ENCODE results near the gene CNNM2.
"Not testable (repeated sequence)": the region's sequence is repeated elsewhere in the genome, so short reads cannot be mapped to it uniquely, and the experiment has no call there.

The CNNM2 gene

GRCh38 chr10:103041391-103041790 is 123.3 kb downstream of the CNNM2 start:
- no peak for DNase-seq (ENCODE audit: low spot score)

- DNase-seq (ENCODE audit: low spot score) = no peak
Measured at GRCh38 chr10:103042129-103042528, 124.0 kb downstream of the CNNM2 start.

GRCh38 chr10:103042908-103043307 is 124.8 kb downstream of the CNNM2 start:
- no peak for DNase-seq (ENCODE audit: low spot score)

GRCh38 chr10:103044942-103045489 is 126.9 kb downstream of the CNNM2 start:
- no peak for DNase-seq (ENCODE audit: low spot score)

- no peak for DNase-seq (ENCODE audit: low spot score)
Measured at GRCh38 chr10:103045961-103046360, 127.9 kb downstream of the CNNM2 start.

- DNase-seq (ENCODE audit: low spot score) = no peak
Measured at GRCh38 chr10:103047381-103047780, 129.3 kb downstream of the CNNM2 start.

GRCh38 chr10:103049237-103049636 is 131.1 kb downstream of the CNNM2 start:
- DNase-seq (ENCODE audit: low spot score) = no peak

GRCh38 chr10:103053659-103054581 is 135.8 kb downstream of the CNNM2 start:
- peak; percentile 72 for DNase-seq (ENCODE audit: low spot score)

- DNase-seq (ENCODE audit: low spot score) = no peak
Measured at GRCh38 chr10:103054621-103055020, 136.5 kb downstream of the CNNM2 start.

GRCh38 chr10:103055105-103055504 is 137.0 kb downstream of the CNNM2 start:
- DNase-seq (ENCODE audit: low spot score) = no peak

- no peak for DNase-seq (ENCODE audit: low spot score)
Measured at GRCh38 chr10:103058034-103058433, 139.9 kb downstream of the CNNM2 start.

- DNase-seq (ENCODE audit: low spot score) = no peak
Measured at GRCh38 chr10:103060575-103060974, 142.5 kb downstream of the CNNM2 start.

GRCh38 chr10:103062854-103063590 is 144.9 kb downstream of the CNNM2 start:
- no peak for DNase-seq (ENCODE audit: low spot score)

- DNase-seq (ENCODE audit: low spot score) = no peak
Measured at GRCh38 chr10:103064956-103065355, 146.9 kb downstream of the CNNM2 start.

- no peak for DNase-seq (ENCODE audit: low spot score)
Measured at GRCh38 chr10:103066141-103067098, 148.3 kb downstream of the CNNM2 start.

- not testable (repeated sequence) for DNase-seq (ENCODE audit: low spot score)
Measured at GRCh38 chr10:103067099-103067477, 149.0 kb downstream of the CNNM2 start.

- no peak for DNase-seq (ENCODE audit: low spot score)
Measured at GRCh38 chr10:103067484-103067883, 149.4 kb downstream of the CNNM2 start.

GRCh38 chr10:103067956-103068355 is 149.9 kb downstream of the CNNM2 start:
- DNase-seq (ENCODE audit: low spot score) = no peak

- DNase-seq (ENCODE audit: low spot score) = peak; percentile 66
Measured at GRCh38 chr10:103069453-103070331, 151.6 kb downstream of the CNNM2 start.

GRCh38 chr10:103072276-103072675 is 154.2 kb downstream of the CNNM2 start:
- DNase-seq (ENCODE audit: low spot score) = no peak

GRCh38 chr10:103072891-103073290 is 154.8 kb downstream of the CNNM2 start:
- no peak for DNase-seq (ENCODE audit: low spot score)
